Progenitor cell of endocrine pancreas (in vitro differentiated cells): Measurements from ENCODE around the gene TUBA1A. TPM values are rescaled to one million over a fixed set of nuclear protein-coding genes. Genes with fewer than 3 reads are reported as not detected.
"Not testable (repeated sequence)": the region's sequence is repeated elsewhere in the genome, so short reads cannot be mapped to it uniquely, and the experiment has no call there.

Experiments
- DNase-seq: peaks from one replicate; pipeline ENCODE4 v3.0.0; 2021; ENCODE audit warnings: low spot score; ENCODE audit not compliant: unreplicated experiment
- H3K27ac Mint-ChIP-seq: 2 replicates; pipeline ENCODE4 v1.8.0; 2021; ENCODE audit warnings: mild to moderate bottlenecking, moderate library complexity, mixed read lengths
- H3K27me3 Mint-ChIP-seq: 2 replicates; pipeline ENCODE4 v1.8.0; 2021; ENCODE audit warnings: mixed read lengths
- H3K36me3 Mint-ChIP-seq: 2 replicates; pipeline ENCODE4 v1.8.0; 2022; ENCODE audit warnings: mixed read lengths; ENCODE audit not compliant: insufficient read depth
- H3K4me1 Mint-ChIP-seq: 2 replicates; pipeline ENCODE4 v1.8.0; 2021; ENCODE audit warnings: low read depth, mixed read lengths
- H3K4me3 Mint-ChIP-seq: 2 replicates; pipeline ENCODE4 v1.8.0; 2021; ENCODE audit warnings: low read depth, mild to moderate bottlenecking, moderate library complexity, mixed read lengths
- H3K9me3 Mint-ChIP-seq: 2 replicates; pipeline ENCODE4 v1.8.0; 2021; ENCODE audit warnings: low read depth, mixed read lengths
- total RNA-seq: library from RNA; stranded (reverse); gene quantifications from 2 replicates; pipeline ENCODE4 v1.2.1, GENCODE V29; 2021
- TF ChIP-seq, protein P1 (sequence below): fragments of 200-600 bp; sonication (generic); IDR thresholded peaks from one replicate; pipeline ENCODE4 v1.5.0; 2021; ENCODE audit warnings: antibody characterized with exemption, mild to moderate bottlenecking; ENCODE audit not compliant: unreplicated experiment

The TUBA1A gene
- total RNA-seq, 1 donor from 2014 or later, result 652 TPM

- Mint-ChIP-seq H3K4me1 (peaks cover 20% of the 10 kb centered on the region), H3K27me3 (no peaks in the 10 kb centered on the region), H3K9me3 (no peaks in the 10 kb centered on the region), H3K4me3 (no peak overlapping the region), H3K36me3 (no peaks in the 10 kb centered on the region), H3K27ac (peak overlapping the region; percentile 15)
- TF ChIP-seq, protein P1, sequence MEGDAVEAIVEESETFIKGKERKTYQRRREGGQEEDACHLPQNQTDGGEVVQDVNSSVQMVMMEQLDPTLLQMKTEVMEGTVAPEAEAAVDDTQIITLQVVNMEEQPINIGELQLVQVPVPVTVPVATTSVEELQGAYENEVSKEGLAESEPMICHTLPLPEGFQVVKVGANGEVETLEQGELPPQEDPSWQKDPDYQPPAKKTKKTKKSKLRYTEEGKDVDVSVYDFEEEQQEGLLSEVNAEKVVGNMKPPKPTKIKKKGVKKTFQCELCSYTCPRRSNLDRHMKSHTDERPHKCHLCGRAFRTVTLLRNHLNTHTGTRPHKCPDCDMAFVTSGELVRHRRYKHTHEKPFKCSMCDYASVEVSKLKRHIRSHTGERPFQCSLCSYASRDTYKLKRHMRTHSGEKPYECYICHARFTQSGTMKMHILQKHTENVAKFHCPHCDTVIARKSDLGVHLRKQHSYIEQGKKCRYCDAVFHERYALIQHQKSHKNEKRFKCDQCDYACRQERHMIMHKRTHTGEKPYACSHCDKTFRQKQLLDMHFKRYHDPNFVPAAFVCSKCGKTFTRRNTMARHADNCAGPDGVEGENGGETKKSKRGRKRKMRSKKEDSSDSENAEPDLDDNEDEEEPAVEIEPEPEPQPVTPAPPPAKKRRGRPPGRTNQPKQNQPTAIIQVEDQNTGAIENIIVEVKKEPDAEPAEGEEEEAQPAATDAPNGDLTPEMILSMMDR, result no peak
- DNase-seq, result no peak
Observed at GRCh38 chr12:49200919-49201594, 12.2 kb upstream of the TUBA1A start.

DNA sequence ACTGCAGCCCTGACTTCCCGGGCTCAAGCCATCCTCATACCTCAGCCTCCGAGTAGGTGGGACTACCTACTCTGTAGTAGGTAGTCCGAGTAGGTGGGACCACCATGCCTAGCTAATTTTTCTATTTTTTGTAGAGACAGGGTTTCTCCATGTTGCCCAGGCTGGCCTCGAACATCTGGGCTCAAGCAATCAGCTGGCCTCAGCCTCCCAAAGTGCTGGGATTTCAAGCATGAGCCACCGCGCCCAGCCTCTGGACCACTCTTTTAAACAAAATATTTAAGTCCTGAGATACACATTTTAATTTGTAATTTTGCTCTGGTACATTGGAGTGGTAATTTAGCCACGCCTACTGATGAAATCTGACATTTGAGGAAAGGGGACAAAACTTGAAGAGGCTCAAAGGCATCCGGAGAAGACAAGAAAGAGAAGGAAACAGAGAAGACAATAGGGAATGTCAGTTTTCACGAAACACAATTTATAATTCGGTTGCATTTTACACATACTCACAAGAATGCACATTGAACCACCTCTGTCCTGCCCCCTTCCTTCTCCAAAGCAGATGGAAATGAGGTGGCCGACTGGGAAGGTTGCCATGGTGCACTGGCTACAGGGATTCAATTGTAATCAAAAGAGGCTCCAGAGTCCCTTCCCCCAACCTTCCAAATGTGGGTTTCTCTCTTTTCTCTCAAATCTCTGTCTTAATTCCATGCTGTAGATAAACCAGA, 9.7 kb upstream of the TUBA1A start:
- Mint-ChIP-seq H3K4me3 (no peak overlapping the region), H3K27me3 (no peaks in the 10 kb centered on the region), H3K9me3 (no peaks in the 10 kb centered on the region), H3K36me3 (no peaks in the 10 kb centered on the region), H3K27ac (no peak overlapping the region), H3K4me1 (peaks cover 20% of the 10 kb centered on the region)
- DNase-seq, result no peak
- TF ChIP-seq, protein P1, result no peak

GRCh38 chr12:49197256-49197655, 8.4 kb upstream of the TUBA1A start:
- Mint-ChIP-seq H3K36me3 (no peaks in the 10 kb centered on the region), H3K9me3 (no peaks in the 10 kb centered on the region), H3K4me1 (peaks cover 20% of the 10 kb centered on the region), H3K27ac (no peak overlapping the region), H3K27me3 (peaks cover 7% of the 10 kb centered on the region), H3K4me3 (no peak overlapping the region)
- no peak for DNase-seq
- TF ChIP-seq, protein P1, result no peak

DNA sequence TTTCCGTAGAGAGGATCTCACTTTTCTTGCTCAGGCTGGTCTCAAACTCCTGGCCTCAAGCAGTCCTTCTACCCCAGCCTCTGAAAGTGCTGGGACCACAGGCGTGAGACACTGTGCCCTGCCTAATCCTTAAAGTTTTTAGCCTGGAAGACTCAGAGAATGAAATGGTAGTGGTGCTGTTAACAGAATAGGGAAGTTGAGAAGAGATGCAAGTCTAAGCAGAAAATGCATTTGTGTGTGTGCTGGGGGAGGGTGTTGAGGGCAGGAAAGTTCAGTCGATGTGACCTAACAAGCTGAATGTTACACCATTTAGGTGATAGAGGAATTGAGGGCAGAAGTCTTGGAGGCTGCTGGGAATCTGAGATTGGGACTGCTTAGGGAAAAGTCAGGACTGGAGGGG, 6.9 kb upstream of the TUBA1A start:
- Mint-ChIP-seq H3K4me1 (peaks cover 10% of the 10 kb centered on the region), H3K4me3 (no peak overlapping the region), H3K27ac (no peak overlapping the region), H3K36me3 (no peaks in the 10 kb centered on the region), H3K9me3 (no peaks in the 10 kb centered on the region), H3K27me3 (peaks cover 7% of the 10 kb centered on the region)
- DNase-seq, result no peak
- TF ChIP-seq, protein P1, result no peak

- not testable (repeated sequence) for H3K4me3 Mint-ChIP-seq, H3K9me3 Mint-ChIP-seq, DNase-seq, H3K27me3 Mint-ChIP-seq, H3K27ac Mint-ChIP-seq, H3K4me1 Mint-ChIP-seq, H3K36me3 Mint-ChIP-seq
Observed at GRCh38 chr12:49193746-49194145, 4.9 kb upstream of the TUBA1A start.

DNA sequence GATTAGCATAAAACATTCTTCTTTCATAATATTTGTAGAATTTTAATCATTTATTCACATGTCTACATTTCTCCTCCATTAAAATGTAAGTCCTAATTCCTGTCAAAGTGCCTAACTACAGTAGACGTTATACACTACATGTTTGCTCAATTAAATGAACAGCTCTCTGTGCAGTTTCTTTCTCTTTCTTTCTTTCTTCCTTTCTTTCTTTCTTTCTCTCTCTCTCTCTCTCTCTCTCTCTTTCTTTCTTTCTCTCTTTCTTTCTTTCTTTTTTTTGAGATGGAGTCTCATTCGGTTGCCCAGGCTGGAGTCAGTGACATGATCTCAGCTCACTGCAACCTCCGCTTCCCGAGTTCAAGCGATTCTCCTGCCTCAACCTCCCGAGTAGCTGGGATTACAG, 2.6 kb upstream of the TUBA1A start:
- not testable (repeated sequence) for H3K9me3 Mint-ChIP-seq, H3K27ac Mint-ChIP-seq, DNase-seq, H3K4me1 Mint-ChIP-seq, H3K27me3 Mint-ChIP-seq, H3K4me3 Mint-ChIP-seq, H3K36me3 Mint-ChIP-seq
